ENCODE results near the gene PSMD5.
A peak's percentile ranks its signal among the peaks of the same experiment; 100 is the strongest.

The PSMD5 gene

DNA sequence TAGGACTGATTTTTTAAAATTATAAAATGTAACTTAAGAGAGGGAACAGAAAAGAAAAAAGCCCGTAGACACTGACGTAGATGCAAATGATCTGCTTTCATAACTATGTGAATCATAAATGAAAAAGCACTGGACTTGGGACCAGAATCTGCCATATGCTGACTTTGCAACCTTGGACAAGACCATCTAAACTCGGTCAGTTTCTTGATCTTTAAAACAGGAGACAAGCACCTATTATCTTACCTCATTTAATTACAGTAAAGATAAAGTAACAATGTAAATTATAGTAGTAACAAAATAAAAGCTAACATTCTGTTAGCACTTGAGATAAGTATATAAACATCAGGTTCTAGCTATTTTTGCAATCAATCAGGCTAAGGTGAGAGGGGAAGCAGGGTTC, 69.5 kb downstream of the PSMD5 start:
- in situ Hi-C loops (cut with HindIII; ENCODE audit: low pct_unique_long_range_greater_than_20kb, low sequenced_read_pairs) = loop anchor here (25.0 kb wide), 1 partner anchor 164 kb away; the partner anchor contains the start of gene TRAF1
- no peak for DNase-seq (ENCODE audit: low read depth in 1 of 2, low spot score in 1 of 2)
- no peak for TF ChIP-seq JUND (IDR thresholded peaks at IDR 0.05; ENCODE audit: low read depth)

DNA sequence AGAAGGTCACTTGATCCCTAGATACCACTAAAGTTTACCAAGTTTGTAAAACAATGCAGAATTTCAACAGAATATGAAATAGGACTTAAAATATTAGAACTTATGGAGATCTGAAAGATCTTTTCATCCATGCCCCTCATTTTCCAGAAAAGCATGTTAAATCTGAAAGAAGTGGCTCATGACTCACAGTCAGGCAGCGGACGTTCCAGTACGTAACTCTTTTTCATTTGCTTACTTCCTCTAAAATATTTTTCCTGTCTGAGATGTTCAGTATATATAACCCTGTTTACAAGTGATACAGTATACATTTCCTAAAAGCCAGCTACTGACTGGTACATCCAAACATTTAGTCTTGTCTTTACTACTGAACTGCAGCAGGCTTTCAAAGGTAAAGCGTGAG, 71.8 kb downstream of the PSMD5 start:
- DNase-seq (ENCODE audit: low read depth in 1 of 2, low spot score in 1 of 2) = no peak
- no peak for TF ChIP-seq JUND (IDR thresholded peaks at IDR 0.05; ENCODE audit: low read depth)
- in situ Hi-C loops (cut with HindIII; ENCODE audit: low pct_unique_long_range_greater_than_20kb, low sequenced_read_pairs) = loop anchor here (25.0 kb wide), 1 partner anchor 166 kb away; the partner anchor contains the start of gene TRAF1

DNA sequence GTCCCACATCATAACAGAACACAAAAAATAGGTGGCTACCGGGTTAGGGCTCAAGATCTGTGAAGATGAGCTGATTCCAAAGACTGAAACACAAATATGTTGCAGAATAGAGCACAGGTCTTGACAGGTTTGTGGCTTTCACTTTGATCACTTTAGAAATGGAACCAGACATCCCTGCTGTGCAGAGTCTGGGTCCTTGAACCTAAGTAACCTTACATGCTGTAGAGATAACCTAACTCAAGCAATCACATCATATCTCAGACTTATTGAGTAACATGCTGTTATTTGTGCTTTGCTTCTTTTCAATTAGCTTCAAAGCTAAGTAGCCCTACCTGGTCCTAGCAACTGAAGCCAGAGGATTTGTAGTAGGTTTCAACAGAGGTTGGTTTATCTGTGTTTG, 73.8 kb downstream of the PSMD5 start:
- in situ Hi-C loops (cut with HindIII; ENCODE audit: low pct_unique_long_range_greater_than_20kb, low sequenced_read_pairs) = loop anchor here (25.0 kb wide), 1 partner anchor 168 kb away; the partner anchor contains the start of gene TRAF1
- no peak for DNase-seq (ENCODE audit: low read depth in 1 of 2, low spot score in 1 of 2)
- TF ChIP-seq JUND (IDR thresholded peaks at IDR 0.05; ENCODE audit: low read depth) = no peak

DNA sequence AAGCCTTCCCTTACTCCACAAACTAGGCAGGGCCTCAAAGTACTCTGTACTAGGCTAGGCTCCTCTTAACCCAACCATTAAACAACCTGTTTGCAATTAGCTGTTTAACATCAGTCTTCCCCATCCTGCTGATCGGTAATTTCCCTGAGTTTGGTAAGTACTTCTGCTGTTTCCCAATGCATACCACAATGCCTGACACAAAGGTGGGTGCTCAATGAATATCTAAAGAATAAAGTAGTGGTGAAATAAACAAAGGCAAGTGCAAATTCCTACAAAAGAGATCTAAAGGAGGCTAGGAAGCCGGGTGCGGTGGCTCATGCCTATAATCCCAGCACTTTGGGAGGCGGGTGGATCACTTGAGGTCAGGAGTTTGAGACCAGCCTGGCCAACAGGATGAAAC, 74.5 kb downstream of the PSMD5 start:
- DNase-seq (ENCODE audit: low read depth in 1 of 2, low spot score in 1 of 2) = no peak
- TF ChIP-seq JUND (IDR thresholded peaks at IDR 0.05; ENCODE audit: low read depth) = no peak
- in situ Hi-C loops (cut with HindIII; ENCODE audit: low pct_unique_long_range_greater_than_20kb, low sequenced_read_pairs) = loop anchor here (25.0 kb wide), 1 partner anchor 169 kb away; the partner anchor contains the start of gene TRAF1

DNA sequence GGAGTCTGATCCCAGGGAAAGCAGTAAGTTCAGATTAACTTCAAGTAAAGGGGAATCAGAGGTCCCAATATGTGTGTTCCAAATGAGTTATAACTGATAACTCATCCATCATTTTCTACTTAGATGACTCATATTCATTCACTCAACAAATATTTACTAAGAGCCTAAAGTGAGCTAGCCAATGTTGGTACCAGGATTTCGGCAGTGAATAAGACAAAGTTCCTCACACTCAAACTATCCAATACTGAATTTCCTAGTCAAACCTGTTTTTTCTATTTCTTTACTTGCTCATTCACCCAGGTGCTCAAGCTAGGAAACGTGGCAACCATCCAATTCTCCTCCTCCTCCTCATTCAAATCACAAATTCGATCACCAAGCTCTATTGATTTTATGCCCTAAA, 75.3 kb downstream of the PSMD5 start:
- in situ Hi-C loops (cut with HindIII; ENCODE audit: low pct_unique_long_range_greater_than_20kb, low sequenced_read_pairs) = loop anchor here (25.0 kb wide), 1 partner anchor 170 kb away; the partner anchor contains the start of gene TRAF1
- TF ChIP-seq JUND (IDR thresholded peaks at IDR 0.05; ENCODE audit: low read depth) = no peak
- DNase-seq (ENCODE audit: low read depth in 1 of 2, low spot score in 1 of 2) = peak; percentile 11 to 51

Data from T47D (cell line).